Left lobe of liver (tissue), 2 donors: ENCODE measurements around the gene SLC25A36. TPM values are rescaled to one million over a fixed set of nuclear protein-coding genes. Genes with fewer than 3 reads are reported as not detected.
"Not testable (repeated sequence)": the region's sequence is repeated elsewhere in the genome, so short reads cannot be mapped to it uniquely, and the experiment has no call there.

Source experiments
- ATAC-seq: fragments of 200-7000 bp; cut with Tn5 transposase; one replicate; pipeline ENCODE4 v1.9.1; 2020; ENCODE audit warnings: mild to moderate bottlenecking, moderate library complexity
- DNase-seq: peaks from one replicate; pipeline ENCODE4 v3.0.0-alpha.2; 2020; ENCODE audit warnings: low spot score
- total RNA-seq: library from RNA; stranded (reverse); gene quantifications from one replicate; pipeline ENCODE4 v1.2.1, GENCODE V29; 2021
- donor health status: DM: no; HTN: no; CAD: no; lungs with moderate emphysema.
- donor health status: DM: no; HTN: yes; CAD: no.

Gene SLC25A36
- total RNA-seq, 1 donor from 2014 or later, result 3.3 TPM

DNA sequence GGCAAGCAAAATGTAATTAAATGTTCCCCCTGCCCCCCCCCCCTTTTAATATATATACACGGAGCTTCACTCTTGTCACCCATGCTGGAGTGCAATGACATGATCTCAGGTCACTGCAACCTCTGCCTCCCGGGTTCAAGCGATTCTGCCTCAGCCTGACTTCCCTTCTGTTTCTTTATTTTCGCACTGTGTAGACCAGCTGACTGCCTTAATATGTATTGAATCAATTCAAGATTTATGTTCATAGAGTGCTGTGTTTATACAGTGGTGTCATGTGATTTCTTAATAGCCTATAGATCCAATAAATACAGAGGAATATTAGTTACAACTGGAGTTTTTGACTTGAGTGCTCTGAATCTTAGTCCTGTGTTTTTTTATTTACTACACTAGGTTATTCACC is 39.0 kb downstream of the SLC25A36 start:
- DNase-seq (no peak), ATAC-seq (no peak)

DNA sequence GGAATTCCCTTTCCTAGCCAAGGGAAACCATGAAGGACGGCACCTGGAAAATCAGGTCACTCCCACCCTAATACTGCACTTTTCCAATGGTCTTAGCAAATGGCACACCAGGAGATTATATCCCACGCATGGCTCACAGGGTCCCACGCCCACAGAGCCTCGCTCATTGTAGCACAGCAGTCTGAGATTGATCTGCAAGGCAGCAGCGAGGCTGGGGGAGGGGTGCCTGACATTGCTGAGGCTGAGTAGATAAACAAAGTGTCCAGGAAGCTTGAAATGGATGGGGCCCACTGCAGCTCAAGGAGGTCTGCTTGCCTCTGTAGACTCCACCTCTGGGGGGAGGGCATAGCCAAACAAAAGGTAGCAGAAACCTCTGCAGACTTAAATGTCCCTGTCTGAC is 46.2 kb downstream of the SLC25A36 start:
- DNase-seq, ATAC-seq: not testable (repeated sequence)

DNA sequence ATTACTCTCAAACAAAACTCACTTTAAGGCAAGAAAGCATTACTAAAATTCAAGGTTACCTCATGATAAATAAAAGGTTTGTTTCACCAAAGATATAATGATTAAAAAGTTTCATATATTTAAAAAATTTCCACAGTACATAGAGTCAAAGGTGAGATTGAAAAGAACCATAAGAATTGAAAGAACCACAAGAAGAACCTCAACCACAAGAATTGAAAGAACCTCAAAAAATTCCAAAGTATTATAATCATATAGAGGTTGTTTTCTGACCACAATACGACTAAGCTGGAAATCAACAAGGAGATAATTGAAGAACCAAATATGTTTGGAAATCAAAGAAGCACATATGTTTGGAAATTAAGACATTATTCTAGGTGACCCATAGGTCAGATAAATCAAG is 52.7 kb downstream of the SLC25A36 start:
- DNase-seq (no peak), ATAC-seq (no peak)

DNA sequence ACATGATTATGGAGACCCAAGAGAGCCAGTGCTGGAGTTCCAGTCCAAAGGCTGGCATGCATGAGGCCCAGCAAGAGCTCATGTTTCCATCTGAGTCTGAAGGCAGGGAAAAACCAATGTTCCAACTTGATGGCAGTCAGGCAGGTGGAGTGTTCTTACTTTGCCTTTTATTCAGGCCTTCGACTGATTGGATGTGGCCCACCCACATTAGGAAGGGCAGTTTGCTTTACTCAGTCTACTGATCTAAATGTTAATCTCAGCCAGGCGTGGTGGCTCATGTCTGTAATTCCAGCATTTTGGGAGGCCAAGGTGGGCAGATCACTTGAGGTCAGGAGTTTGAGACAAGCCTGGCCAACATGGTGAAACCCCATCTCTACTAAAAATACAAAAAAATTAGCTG is 53.2 kb downstream of the SLC25A36 start:
- ATAC-seq, DNase-seq: not testable (repeated sequence)

DNA sequence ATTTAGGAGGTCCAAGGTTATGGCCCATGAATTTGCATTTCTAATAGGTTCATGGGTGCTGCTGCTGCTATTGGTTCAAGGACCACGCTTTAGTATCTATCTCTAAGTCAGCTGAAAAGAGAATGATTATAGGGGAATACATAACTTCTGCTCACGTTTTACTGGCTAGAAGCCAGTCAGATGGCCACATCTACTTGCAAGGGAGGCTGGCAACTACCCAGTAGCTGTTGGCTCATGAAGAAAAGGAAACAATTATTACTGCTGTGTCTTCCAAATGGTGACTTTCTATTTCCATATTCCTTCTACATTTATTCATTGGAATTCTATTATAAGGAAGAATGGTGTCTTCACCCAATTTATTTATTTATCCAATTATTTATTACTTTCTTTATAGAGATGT is 54.2 kb downstream of the SLC25A36 start:
- no peak for ATAC-seq
- no peak for DNase-seq

DNA sequence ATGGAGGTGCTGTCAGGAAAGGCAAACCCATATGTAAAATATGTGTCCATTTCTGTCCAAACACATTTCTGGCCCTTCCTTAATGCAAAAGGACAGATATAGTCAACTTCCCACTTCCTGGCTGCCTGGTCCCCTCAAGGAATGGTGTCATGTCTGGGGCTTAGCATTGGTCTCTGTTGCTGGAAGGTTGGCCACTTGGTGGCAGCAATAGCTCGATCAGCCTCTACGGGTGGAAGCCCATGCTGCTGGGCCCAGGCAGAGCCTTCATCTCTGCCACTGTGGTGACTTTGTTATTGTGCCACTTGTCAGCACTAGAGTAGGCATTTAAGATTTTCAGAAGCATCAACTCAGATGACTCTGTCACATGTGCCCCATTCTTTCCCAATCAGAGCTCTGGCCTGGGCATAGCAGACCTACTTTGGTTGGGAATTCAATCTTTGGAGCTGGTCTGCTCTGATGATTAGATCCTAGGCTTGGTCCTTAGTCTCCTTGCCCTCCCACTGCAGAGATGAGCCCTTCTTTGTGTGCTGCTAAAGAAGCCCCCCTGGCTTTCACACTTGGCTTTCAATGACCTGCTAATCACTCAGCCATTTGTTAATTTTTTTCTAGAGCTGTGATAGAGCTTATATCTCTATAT is 58.5 kb downstream of the SLC25A36 start:
- peak; percentile 56 for DNase-seq
- peak; percentile 99 for ATAC-seq

DNA sequence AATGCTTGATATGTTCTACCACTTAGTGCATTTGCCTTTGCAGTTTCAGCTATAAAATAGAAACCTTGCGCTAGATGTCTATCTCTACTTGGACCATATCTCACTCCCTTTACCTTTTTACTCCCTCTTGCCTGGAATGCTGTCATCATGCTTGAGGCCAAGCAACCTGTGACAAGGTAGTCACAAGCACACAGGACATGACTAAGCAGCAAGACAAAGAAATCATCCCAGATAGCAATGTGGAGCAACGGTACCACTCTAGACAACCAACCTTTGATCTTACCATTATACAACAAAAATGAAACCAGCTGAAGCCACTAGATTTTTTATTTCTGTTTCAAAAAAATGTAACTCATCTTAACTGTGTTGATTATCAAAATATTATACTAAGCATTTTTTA is 59.0 kb downstream of the SLC25A36 start:
- DNase-seq, result no peak
- no peak for ATAC-seq

DNA sequence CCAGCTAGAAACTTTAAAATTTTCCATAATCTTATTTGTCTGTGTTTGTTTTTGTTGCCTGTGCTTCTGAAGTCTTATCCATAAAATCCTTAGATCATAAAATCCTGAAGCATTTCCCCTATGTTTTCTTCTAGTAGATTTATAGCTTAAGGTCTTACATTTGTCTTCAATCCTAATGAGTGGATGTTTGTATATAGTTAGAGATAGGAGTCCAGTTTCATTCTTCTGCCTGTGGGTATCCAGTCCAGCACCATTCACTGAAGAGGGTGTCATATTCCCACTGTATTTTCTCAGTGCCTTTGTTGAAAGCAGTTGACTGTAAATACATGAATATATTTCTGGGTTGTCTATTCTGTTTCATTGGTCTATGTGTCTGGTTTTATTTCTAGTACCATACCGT is 64.7 kb downstream of the SLC25A36 start:
- no peak for DNase-seq
- ATAC-seq, result no peak

DNA sequence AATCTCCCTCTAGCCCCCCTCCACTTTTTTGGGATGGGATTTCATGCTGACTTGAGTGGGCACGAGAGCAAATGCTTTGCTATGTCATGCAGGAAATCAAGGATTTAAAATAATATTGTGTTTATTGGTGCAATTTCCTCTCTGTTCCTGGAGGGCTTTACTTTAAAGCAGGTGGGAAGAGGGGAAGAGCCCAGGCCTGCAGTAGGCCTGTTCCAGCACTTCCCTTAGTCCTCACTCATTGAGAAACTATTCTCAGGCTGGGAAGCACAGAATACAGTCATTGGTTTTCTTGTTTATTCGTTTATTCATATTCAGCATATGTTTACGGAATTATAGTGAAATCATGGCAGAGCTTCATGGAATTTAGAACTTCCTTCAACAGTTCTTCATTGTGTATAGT is 67.9 kb downstream of the SLC25A36 start:
- DNase-seq, result no peak
- no peak for ATAC-seq

DNA sequence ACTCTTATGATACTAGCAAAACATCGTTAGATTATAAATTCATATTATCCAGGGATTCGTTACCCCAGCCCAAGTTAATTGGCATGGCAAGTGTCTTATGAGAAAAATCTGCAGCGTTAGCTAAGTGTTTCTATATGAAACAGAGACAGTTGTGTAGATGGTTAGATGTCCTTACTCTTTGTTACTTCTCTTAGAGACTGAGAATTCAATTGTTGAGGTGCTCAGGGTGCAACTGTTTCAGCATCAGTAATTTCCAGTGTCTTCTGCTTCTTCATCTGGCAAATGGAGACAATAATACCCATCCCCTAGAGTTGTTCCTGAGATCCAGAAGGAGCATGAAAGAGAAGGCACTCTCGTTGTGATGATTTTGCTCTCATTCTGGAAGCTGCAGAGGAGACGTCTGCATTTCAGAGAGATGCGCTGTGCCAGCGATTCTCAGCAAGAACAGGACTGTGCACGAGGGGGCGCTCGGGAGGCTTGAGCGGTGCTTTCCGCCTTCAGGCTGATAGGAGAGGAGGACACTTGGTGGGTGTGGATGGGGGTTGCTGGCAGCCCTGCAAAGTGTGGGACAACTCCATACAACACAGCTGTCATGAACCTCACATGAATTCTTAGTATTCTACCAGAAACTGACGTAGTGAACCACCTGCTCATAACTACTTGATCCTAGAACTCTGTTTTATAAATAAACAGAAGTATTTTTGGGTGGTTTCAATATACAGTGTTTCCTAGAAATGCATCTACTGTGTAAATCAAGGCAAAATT is 69.8 kb downstream of the SLC25A36 start:
- ATAC-seq (peak; percentile 78), DNase-seq (peak; percentile 51)

DNA sequence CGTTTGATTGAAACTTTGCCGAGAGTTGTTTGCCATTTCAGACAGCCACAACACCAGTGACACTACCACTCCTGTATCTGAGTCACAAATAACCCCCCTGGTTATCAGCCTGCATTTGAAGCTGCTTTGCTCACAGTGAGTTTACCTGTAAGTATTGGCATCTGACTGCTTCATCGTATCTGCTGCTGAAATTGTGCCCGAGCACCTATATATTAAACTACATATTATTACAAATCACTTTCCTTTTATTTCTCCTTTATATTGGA is 70.3 kb downstream of the SLC25A36 start:
- DNase-seq (no peak), ATAC-seq (no peak)

DNA sequence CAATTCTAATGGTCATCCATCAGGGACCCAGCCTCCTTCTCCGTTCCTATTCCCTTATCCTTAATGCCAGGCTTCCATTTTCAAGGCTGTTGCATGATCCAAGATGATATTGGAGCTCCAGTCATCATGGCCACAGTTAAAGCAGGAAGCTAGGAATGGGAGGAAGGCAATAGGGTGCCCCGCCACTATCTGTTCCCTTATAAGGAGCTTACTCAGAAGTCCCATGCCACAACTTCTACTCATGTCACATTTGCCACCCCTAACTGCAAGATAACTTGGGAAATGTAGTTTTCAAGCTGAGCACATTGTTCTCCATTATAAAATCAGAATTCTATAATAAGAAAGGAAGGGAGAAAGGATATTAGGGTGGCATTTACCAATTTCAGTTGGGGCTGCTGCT is 70.9 kb downstream of the SLC25A36 start:
- no peak for DNase-seq
- ATAC-seq, result no peak

DNA sequence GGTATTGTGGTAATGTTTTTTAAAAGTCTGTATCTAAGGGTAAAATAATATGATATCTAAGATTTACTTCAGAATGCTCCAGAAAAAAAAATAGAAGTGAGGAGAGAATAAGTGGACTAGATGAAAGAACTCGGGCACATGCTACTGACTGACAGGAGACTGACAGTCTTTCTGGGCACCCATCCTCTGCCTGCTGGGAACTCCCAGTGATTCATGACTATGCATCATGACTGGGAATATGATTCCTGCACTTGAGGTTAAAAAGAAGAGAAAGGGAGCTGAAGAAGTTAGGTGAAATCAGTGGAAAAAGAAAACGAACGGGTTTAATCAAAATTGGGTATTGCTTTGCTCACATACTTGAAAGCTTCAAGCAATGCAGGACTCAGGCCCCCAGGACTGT is 73.8 kb downstream of the SLC25A36 start:
- no peak for DNase-seq
- ATAC-seq, result no peak

DNA sequence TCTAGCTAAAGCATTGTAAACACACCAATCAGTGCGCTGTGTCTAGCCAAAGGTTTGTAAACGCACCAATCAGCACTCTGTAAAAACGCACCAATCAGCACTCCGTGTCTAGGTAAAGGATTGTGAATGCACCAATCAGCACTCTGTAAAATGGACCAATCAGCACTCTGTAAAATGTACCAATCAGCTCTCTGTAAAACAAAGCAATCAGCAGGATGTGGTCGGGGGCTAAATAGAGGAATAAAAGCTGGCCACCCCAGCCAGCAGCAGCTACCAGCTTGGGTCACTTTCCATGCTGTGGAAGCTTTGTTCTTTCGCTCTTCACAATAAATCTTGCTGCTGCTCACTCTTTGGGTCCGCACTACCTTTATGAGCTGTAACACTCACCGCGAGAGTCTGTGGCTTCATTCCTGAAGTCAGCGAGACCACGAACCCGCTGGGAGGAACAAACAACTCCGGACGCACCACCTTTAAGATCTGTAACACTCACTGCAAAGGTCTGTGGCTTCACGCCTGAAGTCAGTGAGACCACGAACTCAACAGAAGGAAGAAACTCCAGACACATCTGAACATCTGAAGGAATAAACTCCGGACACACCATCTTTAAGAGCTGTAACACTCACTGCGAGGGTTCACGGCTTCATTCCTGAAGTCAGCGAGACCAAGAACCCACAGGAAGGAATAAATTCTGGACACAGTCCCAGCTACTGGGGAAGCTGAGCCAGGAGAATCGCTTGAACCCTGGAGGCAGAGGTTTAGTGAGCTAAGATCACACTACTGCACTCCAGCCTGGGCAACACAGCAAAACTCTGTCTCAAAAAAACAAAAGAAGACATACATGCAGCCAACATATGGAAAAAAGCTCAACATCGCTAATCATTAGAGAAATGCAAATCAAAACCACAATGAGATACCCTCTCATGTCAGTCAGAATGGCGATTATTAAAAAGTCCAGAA is 76.0 kb downstream of the SLC25A36 start:
- not testable (repeated sequence) for DNase-seq, ATAC-seq

DNA sequence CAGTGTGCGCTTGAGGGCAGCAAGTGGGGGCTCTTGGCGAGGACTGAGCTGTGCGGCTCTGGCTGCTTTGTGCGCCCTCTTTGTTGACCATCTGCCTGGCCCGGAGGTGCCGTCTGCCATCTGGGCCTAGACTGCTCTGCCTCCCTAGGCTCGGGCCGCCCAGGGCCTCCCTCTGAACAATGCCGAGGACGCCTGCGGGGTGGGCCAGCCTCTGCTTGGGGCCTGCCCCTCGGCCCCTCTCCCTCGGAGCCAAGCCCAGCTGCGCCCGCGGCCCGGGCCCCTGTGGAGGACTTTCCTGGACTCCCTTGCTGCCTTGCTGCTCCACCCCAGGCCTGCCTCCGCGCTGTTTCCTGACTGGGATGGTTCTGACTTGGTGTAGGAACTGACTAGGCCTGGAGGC is 77.6 kb downstream of the SLC25A36 start:
- no peak for DNase-seq
- ATAC-seq, result no peak

DNA sequence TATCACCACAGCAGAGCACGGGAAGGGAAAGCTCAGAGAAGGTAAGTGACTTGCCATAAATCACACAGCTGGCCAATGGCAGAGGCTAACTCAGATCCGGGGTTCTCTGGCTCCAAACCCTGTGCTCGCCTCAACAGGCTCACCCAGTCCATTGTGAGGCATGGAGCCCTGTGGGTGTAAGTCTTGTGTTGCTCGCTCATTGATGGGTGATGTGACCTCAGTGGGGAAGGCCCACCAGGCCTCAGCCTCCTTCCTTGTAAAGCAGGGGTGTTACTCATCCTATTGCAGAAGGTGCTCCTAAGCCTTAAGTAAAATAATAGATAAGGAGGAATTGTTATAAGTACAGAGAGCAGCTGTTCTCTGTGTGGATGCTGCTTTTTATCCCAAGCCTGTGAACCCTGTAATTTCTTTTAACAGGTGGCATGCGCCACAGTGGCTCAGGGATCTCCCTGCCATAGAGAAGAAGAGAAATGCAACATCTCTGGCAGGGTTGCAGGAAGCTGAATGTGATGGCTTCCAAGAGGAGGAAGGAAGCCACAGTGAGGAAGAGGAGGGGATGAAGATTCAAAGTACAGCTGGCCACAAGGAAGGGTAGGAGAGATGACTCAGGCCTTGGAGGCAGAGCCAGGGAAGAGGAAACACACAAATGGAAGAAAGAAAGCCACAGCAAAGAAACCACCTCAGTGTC is 78.7 kb downstream of the SLC25A36 start:
- DNase-seq (no peak), ATAC-seq (no peak)

DNA sequence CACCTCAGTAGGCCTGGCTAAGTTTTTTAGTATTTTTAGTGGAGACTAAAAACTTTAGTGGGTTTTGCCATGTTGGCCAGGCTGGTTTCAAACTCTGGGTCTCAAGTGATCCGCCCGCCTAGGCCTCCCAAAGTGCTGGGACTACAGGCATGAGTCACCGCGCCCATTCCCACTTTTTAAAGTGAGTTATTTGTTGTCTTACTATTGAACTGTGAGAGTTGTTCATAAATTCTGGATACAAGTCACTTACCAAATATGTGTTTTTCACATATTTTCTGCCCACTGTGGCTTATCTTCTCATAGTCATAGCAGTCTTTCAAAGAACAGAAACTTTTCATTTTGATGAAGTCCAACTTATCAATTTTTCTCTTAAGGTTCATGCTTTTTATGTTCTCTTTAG is 79.6 kb downstream of the SLC25A36 start:
- ATAC-seq, result no peak
- DNase-seq, result no peak
